Measurements from ENCODE around the gene HSP90AB1. TPM values are rescaled to one million over a fixed set of nuclear protein-coding genes. Genes with fewer than 3 reads are reported as not detected.

Gene HSP90AB1
- total and polyA plus RNA-seq, 9 of the 15 experiments (the other 6 are each of a cell fraction or from before 2014, with no cell fraction given), result 1,780 to 3,358 (median 2,262) TPM

GRCh38 chr6:44285552-44286284 lies 38.8 kb downstream of the HSP90AB1 start (continued):
- TF ChIP-seq DEAF1 (CRISPR knock-in tag; IDR thresholded peaks at IDR 0.05), result no peak
- TF ChIP-seq ZNF766 (CRISPR knock-in tag; conservative IDR thresholded peaks at IDR 0.05), result peak; percentile 70
- TF ChIP-seq SAP30 (IDR thresholded peaks at IDR 0.05; ENCODE audit: borderline replicate concordance, insufficient read depth, low read depth, low read length, poor library complexity, severe bottlenecking), result peak; percentile 29
- TF ChIP-seq RBM25 (IDR thresholded peaks at IDR 0.05; ENCODE audit: low read depth, low read length, severe bottlenecking), result no peak
- peak; percentile 71; the same call in 1 of the 2 replicates for TF ChIP-seq ARID4B (CRISPR knock-in tag; IDR thresholded peaks at IDR 0.05)
- no peak for TF ChIP-seq NR4A1 (CRISPR knock-in tag; IDR thresholded peaks at IDR 0.05)
- TF ChIP-seq NR4A1 (tag; IDR thresholded peaks at IDR 0.05), result 0 out of 2 replicates have a peak, but pooled peaks have one; percentile 46
- no peak for TF ChIP-seq ASH1L (IDR thresholded peaks at IDR 0.05; ENCODE audit: borderline replicate concordance, low read depth, partially characterized antibody)
- TF ChIP-seq ZNF778 (CRISPR knock-in tag; IDR thresholded peaks at IDR 0.05), result no peak
- no peak for TF ChIP-seq ZNF717 (CRISPR knock-in tag; IDR thresholded peaks at IDR 0.05)
- no peak for TF ChIP-seq ZNF347 (CRISPR knock-in tag; IDR thresholded peaks at IDR 0.05; ENCODE audit: low read depth)
- TF ChIP-seq ATF3 (IDR thresholded peaks at IDR 0.05), result no peak
- TF ChIP-seq ATF3 (CRISPR knock-in tag; conservative IDR thresholded peaks at IDR 0.05), result no peak
- no peak for TF ChIP-seq KLF10 (CRISPR knock-in tag; IDR thresholded peaks at IDR 0.05)
- TF ChIP-seq ZNF830 (CRISPR knock-in tag; IDR thresholded peaks at IDR 0.05), result no peak
- TF ChIP-seq RCOR1 (IDR thresholded peaks at IDR 0.05; ENCODE audit: borderline replicate concordance in 1 of 2, low read depth in 2 of 2, low read length in 2 of 2), result peak in 1 of 2 experiments; percentile 64; a peak in 1 of 4 replicates
- no peak for TF ChIP-seq DIDO1 (tag; IDR thresholded peaks at IDR 0.05; ENCODE audit: low read depth)
- no peak for TF ChIP-seq PML (IDR thresholded peaks at IDR 0.05; ENCODE audit: low read length)
- TF ChIP-seq OTX1 (CRISPR knock-in tag; IDR thresholded peaks at IDR 0.05), result no peak
- no peak for TF ChIP-seq L3MBTL2 (IDR thresholded peaks at IDR 0.05)
- TF ChIP-seq RBM34 (IDR thresholded peaks at IDR 0.05; ENCODE audit: borderline replicate concordance, insufficient read depth, low read length), result no peak
- no peak for TF ChIP-seq NFYB (IDR thresholded peaks at IDR 0.05; ENCODE audit: extremely low read depth, insufficient read length)

Measured in K562 (cell line).